ENCODE results near the gene TNFRSF17. TPM values are rescaled to one million over a fixed set of nuclear protein-coding genes. Genes with fewer than 3 reads are reported as not detected.

Gene TNFRSF17
- total and polyA plus RNA-seq, 2 donors (not counting 3 experiments of a cell fraction or from before 2014, with no cell fraction given) = not detected

GRCh38 chr16:11996433-11997330 is 31.7 kb downstream of the TNFRSF17 start:
- Histone ChIP-seq H3K4me3 (replicated peaks in 1 of 3; ENCODE audit: insufficient read depth in 1 of 3, low read depth in 1 of 3, low read length in 3 of 3) (no peak overlapping the region), H3K4me2 (ENCODE audit: insufficient read depth, low read length) (no peak overlapping the region), H2AFZ (ENCODE audit: low read depth, low read length) (no peak overlapping the region), H3K9ac (replicated peaks; ENCODE audit: extremely low read depth, insufficient read depth, low read length) (no peak overlapping the region), H3K9me3 (replicated peaks; ENCODE audit: control insufficient read depth, insufficient read depth, low read length) (no peaks in the 10 kb centered on the region), H3K4me1 (ENCODE audit: control insufficient read depth, extremely low read depth, insufficient read depth, low read length) (peaks cover 11% of the 10 kb centered on the region), H3K36me3 (ENCODE audit: control insufficient read depth in 2 of 2, extremely low read depth in 1 of 2, insufficient read depth in 2 of 2, low read length in 2 of 2) (no peaks in the 10 kb centered on the region), H3K27ac (ENCODE audit: insufficient read depth, low read depth, low read length) (no peak overlapping the region), H4K20me1 (replicated peaks; ENCODE audit: control insufficient read depth, extremely low read depth, insufficient read depth, low read length) (no peaks in the 10 kb centered on the region), H3K9me1 (replicated peaks; ENCODE audit: control insufficient read depth, extremely low read depth, insufficient read depth, low read length) (no peaks in the 10 kb centered on the region), H3K79me2 (ENCODE audit: control insufficient read depth, insufficient read depth, low read length) (no peaks in the 10 kb centered on the region), H3K27me3 (ENCODE audit: control insufficient read depth in 2 of 2, insufficient read depth in 2 of 2, low read length in 2 of 2) (no peaks in the 10 kb centered on the region)
- intact Hi-C loops (cut with micrococcal nuclease) = no loop called here
- no peak for FAIRE-seq
- ChIA-PET CTCF (interaction anchor here (2.9 kb wide), 1 partner anchor 71 kb away, joined by 8 read pairs; no protein-coding TSS in a partner anchor), POLR2A (no interaction called here)
- no peak for DNase-seq (ENCODE audit: low read depth, low spot score)
- dilution Hi-C loops (cut with MboI; ENCODE audit: extremely low pct_ligation_motif_present, low sequenced_read_pairs) = no loop called here
- no TSS peak for BruUV-seq (replicated peaks)
- TF ChIP-seq MAX (IDR thresholded peaks at IDR 0.05; ENCODE audit: insufficient read depth, insufficient read length) = no peak
- no peak for TF ChIP-seq CTCF (IDR thresholded peaks at IDR 0.05; ENCODE audit: extremely low read depth in 1 of 2, insufficient read depth in 1 of 2, low read depth in 1 of 2, low read length in 2 of 2)
- no peak for TF ChIP-seq FOS (IDR thresholded peaks at IDR 0.05; ENCODE audit: borderline replicate concordance, insufficient read depth, low read length)
- TF ChIP-seq MYC (IDR thresholded peaks at IDR 0.05; ENCODE audit: low read depth, low read length) = no peak
- no peak for TF ChIP-seq JUN (IDR thresholded peaks at IDR 0.05; ENCODE audit: borderline replicate concordance, insufficient read depth, insufficient read length, low read depth)
- no peak for TF ChIP-seq POLR2A (IDR thresholded peaks at IDR 0.05; ENCODE audit: low read depth, low read length)
- TF ChIP-seq EZH2 (IDR thresholded peaks at IDR 0.05; ENCODE audit: borderline replicate concordance, low read depth, low read length, severe bottlenecking) = no peak
- no peak for TF ChIP-seq GATA2 (IDR thresholded peaks at IDR 0.05; ENCODE audit: insufficient read depth, insufficient read length, low read depth, low read length)
- TF ChIP-seq POLR2AphosphoS5 (IDR thresholded peaks at IDR 0.05; ENCODE audit: insufficient read depth, low read depth, low read length) = no peak
